GM19372 (cell line): ENCODE measurements around the gene RP9.
"Not testable (repeated sequence)": the region's sequence is repeated elsewhere in the genome, so short reads cannot be mapped to it uniquely, and the experiment has no call there.

Source experiments
- ATAC-seq: cut with Tn5 transposase; IDR thresholded peaks from one replicate; pipeline ENCODE4 v1.9.1; 2021; ENCODE audit warnings: mild to moderate bottlenecking, low read depth, moderate library complexity; ENCODE audit not compliant: unreplicated experiment

Gene RP9

GRCh38 chr7:33107136-33108066 is 1.8 kb downstream of the RP9 start:
- peak; percentile 36 for ATAC-seq

- ATAC-seq = no peak
Observed at GRCh38 chr7:33101906-33102305, 7.3 kb downstream of the RP9 start.

GRCh38 chr7:33100770-33101169 is 8.4 kb downstream of the RP9 start:
- ATAC-seq = no peak

- no peak for ATAC-seq
Observed at GRCh38 chr7:33099154-33099940, 9.9 kb downstream of the RP9 start.

GRCh38 chr7:33094745-33095275 is 14.4 kb downstream of the RP9 start:
- ATAC-seq = not testable (repeated sequence)

GRCh38 chr7:33093266-33093665 is 15.9 kb downstream of the RP9 start:
- ATAC-seq = no peak

- ATAC-seq = no peak
Observed at GRCh38 chr7:33091641-33092191, 17.5 kb downstream of the RP9 start.

GRCh38 chr7:33091111-33091531 is 18.1 kb downstream of the RP9 start:
- ATAC-seq = no peak

GRCh38 chr7:33089142-33089541 is 20.1 kb downstream of the RP9 start:
- no peak for ATAC-seq

- no peak for ATAC-seq
Observed at GRCh38 chr7:33087858-33088257, 21.3 kb downstream of the RP9 start.

- ATAC-seq = no peak
Observed at GRCh38 chr7:33087356-33087755, 21.8 kb downstream of the RP9 start.

- ATAC-seq = no peak
Observed at GRCh38 chr7:33079763-33080690, 29.2 kb downstream of the RP9 start.

- no peak for ATAC-seq
Observed at GRCh38 chr7:33079096-33079495, 30.1 kb downstream of the RP9 start.

- ATAC-seq = peak; percentile 57
Observed at GRCh38 chr7:33076737-33077136, 32.5 kb downstream of the RP9 start.

- no peak for ATAC-seq
Observed at GRCh38 chr7:33075818-33076518, 33.2 kb downstream of the RP9 start.

- ATAC-seq = no peak
Observed at GRCh38 chr7:33073243-33073642, 36.0 kb downstream of the RP9 start.

GRCh38 chr7:33072471-33072870 is 36.7 kb downstream of the RP9 start:
- ATAC-seq = no peak

- no peak for ATAC-seq
Observed at GRCh38 chr7:33070831-33071230, 38.4 kb downstream of the RP9 start.

- ATAC-seq = no peak
Observed at GRCh38 chr7:33070277-33070676, 38.9 kb downstream of the RP9 start.
